IMR-90 (cell line): ENCODE data around the gene CRACR2B. TPM values are rescaled to one million over a fixed set of nuclear protein-coding genes. Genes with fewer than 3 reads are reported as not detected.

ENCODE experiments used
- ATAC-seq: fragments of 200-7000 bp; cut with Tn5 transposase; 2 replicates; pipeline ENCODE4 v1.9.1; 2020; ENCODE audit warnings: low read depth, mild to moderate bottlenecking, moderate library complexity
- BruUV-seq: library from RNA; stranded (reverse); fragments of 400-500 nt; replicated peaks from 2 replicates; lab custom pipeline; 2021; lab: Mats Ljungman, UMichigan
- CTCF ChIA-PET: fragments of 300-600 bp; formaldehyde crosslinking; extraction: SDS; loops from one replicate; lab custom pipeline; 2021; ENCODE audit warnings: antibody characterized with exemption; lab: Yijun Ruan, JAX
- POLR2A ChIA-PET: fragments of 300-600 bp; sonication (Branson Sonifier 250); formaldehyde crosslinking; loops from one replicate; lab custom pipeline; 2022; ENCODE audit warnings: antibody characterized with exemption; ENCODE audit not compliant: unreplicated experiment; lab: Charles Lee
- DNase-seq: peaks from one replicate; pipeline ENCODE4 v3.0.0; 2013
- H2AFZ ChIP-seq: replicated peaks from 2 replicates; pipeline ENCODE3; 2013; ENCODE audit warnings: low read length, mild to moderate bottlenecking; ENCODE audit not compliant: poor library complexity
- H2AK5ac ChIP-seq: 2 replicates; pipeline ENCODE4 v1.6.1; 2013; ENCODE audit warnings: low read depth, low read length, inconsistent platforms
- H2AK9ac ChIP-seq: replicated peaks from 2 replicates; pipeline ENCODE3; 2013; ENCODE audit warnings: mild to moderate bottlenecking, low read depth, low read length, moderate library complexity; ENCODE audit not compliant: poor library complexity
- H2BK120ac ChIP-seq: 2 replicates; pipeline ENCODE4 v1.6.1; 2013; ENCODE audit warnings: low read depth, low read length, inconsistent platforms
- H2BK15ac ChIP-seq: 3 replicates; pipeline ENCODE4 v1.6.1; 2013; ENCODE audit warnings: low read depth, low read length, inconsistent platforms
- H2BK20ac ChIP-seq: 2 replicates; pipeline ENCODE4 v1.6.1; 2013; ENCODE audit warnings: low read depth, mild to moderate bottlenecking, inconsistent platforms, low read length, moderate library complexity
- H2BK5ac ChIP-seq: 2 replicates; pipeline ENCODE4 v1.6.1; 2013; ENCODE audit warnings: mild to moderate bottlenecking, low read depth, low read length, inconsistent platforms; ENCODE audit not compliant: poor library complexity, severe bottlenecking
- H3K14ac ChIP-seq: replicated peaks from 2 replicates; pipeline ENCODE4 v1.6.1; 2013; ENCODE audit warnings: low read depth, low read length, inconsistent platforms
- H3K18ac ChIP-seq: 2 replicates; pipeline ENCODE4 v1.6.1; 2013; ENCODE audit warnings: low read depth, low read length, control low read depth
- H3K23ac ChIP-seq: 2 replicates; pipeline ENCODE4 v1.6.1; 2013; ENCODE audit warnings: low read depth, low read length, inconsistent platforms
- H3K27ac ChIP-seq: 2 replicates; pipeline ENCODE4 v1.5.1; 2013; ENCODE audit warnings: mild to moderate bottlenecking, control low read depth, low read length; ENCODE audit not compliant: insufficient read depth
- H3K27me3 ChIP-seq: 2 replicates; pipeline ENCODE4 v1.6.1; 2013; ENCODE audit warnings: low read length; ENCODE audit not compliant: control insufficient read depth, insufficient read depth
- H3K36me3 ChIP-seq: 2 replicates; pipeline ENCODE4 v1.6.1; 2013; ENCODE audit warnings: low read length, mixed read lengths; ENCODE audit not compliant: control insufficient read depth, insufficient read depth
- H3K4ac ChIP-seq: 2 replicates; pipeline ENCODE4 v1.6.1; 2013; ENCODE audit warnings: low read depth, low read length, inconsistent platforms
- H3K4me1 ChIP-seq: 2 replicates; pipeline ENCODE4 v1.6.1; 2013; ENCODE audit warnings: low read length, mixed read lengths; ENCODE audit not compliant: control insufficient read depth, insufficient read depth
- H3K4me2 ChIP-seq: 2 replicates; pipeline ENCODE4 v1.6.1; 2013; ENCODE audit warnings: low read depth, mild to moderate bottlenecking, control low read depth, low read length, moderate library complexity
- H3K4me3 ChIP-seq: 2 replicates; pipeline ENCODE4 v1.5.1; 2013; ENCODE audit warnings: low read depth, mild to moderate bottlenecking, control low read depth, low read length, moderate library complexity; ENCODE audit not compliant: insufficient read depth
- H3K56ac ChIP-seq: 2 replicates; pipeline ENCODE4 v1.6.1; 2013; ENCODE audit warnings: low read length, inconsistent platforms; ENCODE audit not compliant: insufficient read depth; ENCODE audit errors: extremely low read depth
- H3K79me1 ChIP-seq, 2 experiments: 2 replicates each; pipeline ENCODE4 v1.6.1; 2013; ENCODE audit warnings: low read length in 2 of 2, inconsistent platforms in 1 of 2, low read depth in 1 of 2
- H3K9ac ChIP-seq: 2 replicates; pipeline ENCODE4 v1.6.1; 2013; ENCODE audit warnings: low read depth, low read length, control low read depth
- H3K9me1 ChIP-seq: 2 replicates; pipeline ENCODE4 v1.6.1; 2013; ENCODE audit warnings: low read length, inconsistent platforms; ENCODE audit not compliant: insufficient read depth
- H3K9me3 ChIP-seq: 2 replicates; pipeline ENCODE4 v1.6.1; 2013; ENCODE audit warnings: low read length; ENCODE audit not compliant: control insufficient read depth, insufficient read depth
- H4K20me1 ChIP-seq: 2 replicates; pipeline ENCODE4 v1.6.1; 2013; ENCODE audit warnings: low read length, inconsistent platforms; ENCODE audit not compliant: insufficient read depth
- H4K5ac ChIP-seq: 2 replicates; pipeline ENCODE4 v1.6.1; 2013; ENCODE audit warnings: mild to moderate bottlenecking, low read depth, low read length, control low read depth
- H4K8ac ChIP-seq, 2 experiments: 2 replicates each; pipeline ENCODE4 v1.6.1; 2013; ENCODE audit warnings: low read depth in 2 of 2, low read length in 2 of 2, control low read depth in 1 of 2, inconsistent platforms in 1 of 2
- H4K91ac ChIP-seq: 2 replicates; pipeline ENCODE4 v1.6.1; 2013; ENCODE audit warnings: low read depth, low read length, inconsistent platforms; ENCODE audit not compliant: insufficient read depth
- BHLHE40 ChIP-seq: fragments of 150-350 bp; IDR thresholded peaks from 2 replicates; pipeline ENCODE4 v1.6.1; 2016; ENCODE audit warnings: mild to moderate bottlenecking, low read depth, low read length
- CTCF ChIP-seq: conservative IDR thresholded peaks from 2 replicates; pipeline ENCODE4 v1.5.1; 2012; ENCODE audit warnings: mild to moderate bottlenecking, low read depth, low read length, improper control_type of control experiment
- ELK1 ChIP-seq: fragments of 150-350 bp; IDR thresholded peaks from 2 replicates; pipeline ENCODE4 v1.6.1; 2016; ENCODE audit warnings: low read depth, mild to moderate bottlenecking, low read length, moderate library complexity, borderline replicate concordance
- MAFK ChIP-seq: IDR thresholded peaks from 2 replicates; pipeline ENCODE4 v1.6.1; 2012; ENCODE audit warnings: low read depth, low read length, improper control_type of control experiment
- POLR2A ChIP-seq: IDR thresholded peaks from 2 replicates; pipeline ENCODE4 v1.6.1; 2012; ENCODE audit warnings: mild to moderate bottlenecking, low read depth, low read length
- RCOR1 ChIP-seq: IDR thresholded peaks from 2 replicates; pipeline ENCODE4 v1.6.1; 2012; ENCODE audit warnings: mild to moderate bottlenecking, low read length, improper control_type of control experiment; ENCODE audit not compliant: insufficient replicate concordance
- RFX5 ChIP-seq: IDR thresholded peaks from 2 replicates; pipeline ENCODE4 v1.8.0; 2012; ENCODE audit warnings: low read depth, mild to moderate bottlenecking, low read length, moderate library complexity
- SMC3 ChIP-seq: fragments of 150-350 bp; IDR thresholded peaks from 2 replicates; pipeline ENCODE4 v1.6.1; 2016; ENCODE audit warnings: low read depth, mild to moderate bottlenecking, antibody characterized with exemption, low read length, moderate library complexity
- USF2 ChIP-seq: fragments of 150-350 bp; IDR thresholded peaks from 2 replicates; pipeline ENCODE4 v1.6.1; 2017; ENCODE audit warnings: mild to moderate bottlenecking, antibody characterized with exemption, low read length, low read depth
- WGBS, 2 experiments: methylation state at CpG; one replicate each; pipeline versions ENCODE4 v1.1.5 to v1.1.7; 2013; ENCODE audit warnings: missing lambda C conversion rate in 2 of 2; ENCODE audit not compliant: insufficient read length in 1 of 2; ENCODE audit errors: extremely low coverage in 2 of 2; 5-methylcytosine and 5-hydroxymethylcytosine counted together
- dilution Hi-C: fragments of 300-500 bp; cut with HindIII; formaldehyde crosslinking; loops from one replicate; pipeline ENCODE4 v1.14.3; 2018; ENCODE audit warnings: low sequenced_read_pairs; ENCODE audit not compliant: unreplicated experiment
- in situ Hi-C: fragments of 300-500 bp; cut with MboI; formaldehyde crosslinking; loops from 3 replicates; pipeline ENCODE4 v1.14.3; 2019; ENCODE audit warnings: low sequenced_read_pairs, inconsistent platforms, mixed read lengths
- intact Hi-C: fragments of 100-400 bp; cut with micrococcal nuclease; formaldehyde crosslinking; loops from 2 replicates; pipeline ENCODE4 v1.10.0; 2022
- polyA plus RNA-seq, 3 experiments: library from polyadenylated mRNA; depleted of rRNA; stranded (reverse); fragments of >200 nt; gene quantifications; 2 replicates each; pipeline ENCODE4 v1.2.3, GENCODE V29; 2012; ENCODE audit warnings: low replicate concordance in 1 of 3
- total RNA-seq: library from RNA; depleted of rRNA; stranded (reverse); fragments of >200 nt; gene quantifications from 2 replicates; pipeline ENCODE4 v1.2.3, GENCODE V29; 2012

The CRACR2B gene
- total and polyA plus RNA-seq, 2 of the 4 experiments (the other 2 are of a cell fraction) = 0.54 to 2.5 TPM

- no peak for TF ChIP-seq RCOR1
- TF ChIP-seq RFX5 = no peak
These were observed 9.0 kb downstream of the CRACR2B start (continued) for GRCh38 chr11:836700-837099.

- BruUV-seq = no TSS peak
- Histone ChIP-seq H3K27me3 (no peaks in the 10 kb centered on the region), H2BK5ac (no peak overlapping the region), H3K18ac (no peak overlapping the region), H4K5ac (no peak overlapping the region), H3K9ac (no peak overlapping the region), H2BK20ac (no peak overlapping the region), H3K14ac (no peak overlapping the region), H3K4me3 (no peak overlapping the region), H3K4me2 (no peak overlapping the region), H2AK5ac (no peak overlapping the region), H3K9me3 (no peaks in the 10 kb centered on the region), H3K56ac (no peak overlapping the region), H3K23ac (no peak overlapping the region), H4K20me1 (peaks cover 87% of the 10 kb centered on the region), H3K79me1 (peaks cover 19 to 74% of the 10 kb centered on the region in 2 experiments; a peak in 3 of 4 replicates), H4K8ac (peak overlapping the region in 1 of 2 experiments; percentile 17; a peak in 1 of 4 replicates), H3K36me3 (peaks cover 52% of the 10 kb centered on the region), H4K91ac (no peak overlapping the region), H2AK9ac (peak overlapping the region; percentile 82), H3K4ac (no peak overlapping the region), H3K27ac (no peak overlapping the region), H2BK120ac (no peak overlapping the region), H3K9me1 (peaks cover 24% of the 10 kb centered on the region), H3K4me1 (peaks cover 25% of the 10 kb centered on the region), H2BK15ac (no peak overlapping the region), H2AFZ (no peak overlapping the region)
- intact Hi-C loops = no loop called here
- no peak for DNase-seq
- TF ChIP-seq MAFK = no peak
- no peak for TF ChIP-seq RFX5
- no peak for TF ChIP-seq ELK1
- TF ChIP-seq CTCF = no peak
- peak; percentile 26; the same call in 1 of the 2 replicates for TF ChIP-seq POLR2A
- no peak for TF ChIP-seq SMC3
- TF ChIP-seq USF2 = no peak
- no peak for TF ChIP-seq RCOR1
- TF ChIP-seq BHLHE40 = no peak
- WGBS, 2 experiments = 91% methylated on average over 6 of the region's 22 CpGs; no CpG with 5 or more reads in 1 of the 2 experiments
- in situ Hi-C loops = no loop called here
- no peak for ATAC-seq
- dilution Hi-C loops = no loop called here
- ChIA-PET CTCF (interaction anchor here (0.7 kb wide), 1 partner anchor 9 kb away, joined by 3 read pairs; no protein-coding TSS in a partner anchor), POLR2A (interaction anchor here (1.8 kb wide), 1 partner anchor 18 kb away, joined by 5 read pairs; the partner anchor contains the start of gene PNPLA2)
These were observed 9.7 kb downstream of the CRACR2B start for GRCh38 chr11:837189-837989.
